Stimulated activated CD4-positive, alpha-beta T cell treated with anti-CD3 and anti-CD28 coated beads, Interleukin-15, amount 100 ng/mL, for 48 hours (primary cell): ENCODE measurements around the gene POLG.

Source experiments
- DNase-seq, 2 donors: peaks; one replicate each; pipeline ENCODE4 v3.0.0-alpha.2; 2020; ENCODE audit warnings: low read depth in 2 of 2

Gene POLG

GRCh38 chr15:89356634-89357298, 22.1 kb upstream of the POLG start:
- no peak for DNase-seq

- no peak for DNase-seq
Measured at GRCh38 chr15:89353991-89354390, 19.4 kb upstream of the POLG start.

DNA sequence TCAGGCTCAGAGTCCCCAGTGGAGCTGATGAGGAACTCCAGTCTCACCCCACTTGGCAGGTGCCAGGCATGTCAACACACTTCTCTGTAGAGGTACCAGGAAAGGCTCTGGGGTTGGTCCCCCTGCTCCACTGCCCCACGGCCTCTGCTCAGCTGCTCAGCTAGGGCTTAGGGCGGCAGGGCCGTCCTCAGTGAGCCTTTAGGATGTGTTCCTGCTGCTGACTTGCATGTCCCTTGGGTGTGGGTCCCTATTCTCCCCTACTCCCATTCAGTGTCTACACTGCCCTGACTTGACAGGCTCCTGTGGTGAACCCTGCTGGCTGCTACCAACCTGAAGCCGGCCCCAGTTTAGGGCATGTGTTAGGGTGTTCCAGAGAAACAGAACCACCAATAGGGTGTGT, 17.9 kb upstream of the POLG start:
- no peak for DNase-seq

- DNase-seq = no peak
Measured at GRCh38 chr15:89349206-89349558, 14.6 kb upstream of the POLG start.

- DNase-seq = no peak
Measured at GRCh38 chr15:89346516-89347231, 12.1 kb upstream of the POLG start.

DNA sequence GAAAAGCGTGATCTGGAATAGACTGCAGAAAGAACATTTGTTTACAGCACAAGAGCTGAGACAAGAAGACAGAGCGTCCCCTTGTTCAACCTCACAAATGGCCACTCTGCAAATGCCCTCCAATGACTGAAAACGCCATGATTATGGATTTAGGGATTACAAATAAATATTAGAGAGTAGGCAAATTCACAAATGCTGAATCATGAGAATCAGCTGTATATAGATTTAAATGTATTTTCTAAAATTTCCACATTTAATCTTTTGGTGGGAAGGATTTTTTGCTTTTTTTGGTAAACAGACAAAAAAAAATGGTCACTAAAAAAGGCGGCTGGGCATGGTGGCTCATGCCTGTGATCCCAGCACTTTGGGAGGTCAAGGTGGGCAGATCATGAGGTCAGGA, 10.6 kb upstream of the POLG start:
- DNase-seq = no peak

- no peak for DNase-seq
Measured at GRCh38 chr15:89342840-89343239, 8.2 kb upstream of the POLG start.

DNA sequence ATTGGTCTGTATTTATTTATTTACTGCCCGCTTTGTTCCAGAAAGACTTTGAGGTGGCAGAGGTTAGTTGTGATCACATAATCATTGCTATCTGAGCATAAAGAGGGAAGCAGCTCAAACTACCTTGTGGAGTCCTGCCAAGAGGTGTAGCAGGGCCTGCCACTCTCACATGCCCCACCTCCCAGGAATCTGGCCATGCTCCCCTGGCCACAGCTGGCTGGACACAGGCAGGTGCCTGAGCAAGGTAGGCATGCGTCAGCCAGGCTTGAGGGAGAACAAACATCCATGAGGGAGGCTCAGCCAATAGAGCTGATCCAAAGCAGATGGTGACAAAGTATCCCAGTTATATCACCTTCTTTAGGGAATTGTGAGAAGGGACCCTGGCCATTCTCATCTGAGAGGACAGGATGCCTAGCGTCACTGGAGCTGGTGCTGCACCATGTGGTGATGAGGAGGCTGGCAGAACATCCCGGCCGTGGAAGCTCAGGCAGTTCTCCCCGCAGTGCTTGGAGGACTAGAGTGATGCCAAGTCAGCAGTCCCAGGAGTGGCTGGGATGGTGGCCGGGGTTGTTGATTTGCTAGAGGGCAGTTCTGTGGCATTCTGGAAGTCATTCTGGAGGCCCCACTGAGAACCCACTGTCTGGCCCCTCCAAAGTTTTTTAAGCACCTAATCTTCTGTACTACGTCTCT, 6.8 kb upstream of the POLG start:
- no peak for DNase-seq

DNA sequence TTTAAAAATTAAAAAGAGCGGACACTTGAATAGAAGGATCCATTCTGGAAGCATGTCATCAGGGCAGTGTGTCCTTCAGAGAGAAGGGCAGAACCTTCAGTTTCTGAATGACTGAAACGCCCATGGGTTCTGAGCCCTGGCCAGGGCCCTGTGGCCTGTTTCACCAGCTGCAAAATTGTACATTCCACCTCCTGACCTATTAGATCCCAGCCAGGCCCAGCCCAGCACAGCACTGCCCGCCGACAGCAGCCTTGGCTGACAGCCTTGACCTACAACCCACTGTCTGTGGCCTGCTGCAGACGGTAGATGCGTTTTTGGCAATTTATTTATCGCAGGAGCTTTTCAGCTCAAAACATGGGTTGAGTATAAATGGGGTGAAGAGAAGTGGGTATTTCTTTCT, 5.9 kb upstream of the POLG start:
- DNase-seq = no peak

- DNase-seq = no peak
Measured at GRCh38 chr15:89338036-89338435, 3.4 kb upstream of the POLG start.

DNA sequence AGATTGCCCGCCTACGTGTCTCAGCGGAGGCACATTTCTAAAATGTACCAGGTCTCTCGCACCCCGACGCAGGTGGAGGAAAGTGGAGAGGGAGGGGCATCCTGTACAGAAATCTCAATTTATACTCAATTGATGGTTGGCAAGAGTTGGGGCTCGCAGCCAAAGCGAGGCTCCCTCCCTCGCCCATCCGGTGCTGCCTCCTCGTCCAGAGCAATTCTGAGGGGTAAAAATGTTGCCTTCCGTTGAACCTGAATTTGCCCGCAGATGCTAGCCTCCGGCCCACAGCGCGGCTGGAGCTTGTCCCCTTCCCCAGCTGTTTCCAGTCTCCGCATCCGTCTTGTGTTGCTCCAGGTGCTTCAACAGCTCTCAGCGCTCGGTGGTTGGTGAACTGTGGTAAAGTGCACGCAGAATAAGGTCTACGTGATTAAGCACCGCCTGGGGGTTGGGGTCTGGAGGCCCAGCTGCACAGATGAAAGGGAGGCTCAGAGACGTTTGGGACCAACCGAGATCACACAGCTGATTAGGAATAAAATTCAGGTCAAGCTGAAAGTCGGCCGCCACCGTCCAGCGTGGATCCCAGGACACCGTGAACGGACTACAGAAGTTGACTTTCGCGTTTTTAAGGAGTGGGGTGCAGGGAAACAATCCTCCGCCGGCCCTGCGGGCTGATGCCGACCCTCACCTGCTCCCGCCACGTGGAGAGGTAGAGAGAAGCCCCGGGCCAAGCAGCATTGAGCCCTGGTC, 846 bp upstream of the POLG start:
- DNase-seq = no peak

DNA sequence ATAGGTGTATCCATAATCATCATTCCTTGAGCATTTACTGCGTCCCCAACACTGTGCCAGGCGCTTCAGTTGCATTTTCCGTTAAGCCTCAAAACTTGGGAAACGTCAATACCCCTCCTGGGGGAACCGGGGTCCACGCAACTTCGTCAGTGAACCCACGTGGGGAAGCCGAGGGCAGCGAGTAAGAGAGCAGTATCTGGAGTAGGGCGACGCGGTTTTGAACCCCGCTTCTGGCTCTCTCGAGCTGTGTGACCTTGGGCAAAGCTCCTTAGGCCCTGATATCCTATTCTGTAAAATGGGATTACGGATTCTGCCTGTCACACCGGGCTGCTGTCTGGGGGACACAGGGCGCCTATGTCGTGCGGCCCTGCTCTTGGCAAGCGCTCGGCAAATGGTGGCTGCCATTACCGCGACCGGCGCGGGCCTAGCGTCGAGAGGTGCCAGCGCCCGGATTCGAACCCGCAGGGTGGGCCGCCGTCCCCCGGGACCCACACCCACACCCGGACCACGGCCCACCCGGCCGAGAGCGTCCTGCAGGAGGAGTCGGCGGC, 590 bp downstream of the POLG start:
- no peak for DNase-seq

- DNase-seq = no peak
Measured at GRCh38 chr15:89333011-89333860, 1.4 kb downstream of the POLG start.

DNA sequence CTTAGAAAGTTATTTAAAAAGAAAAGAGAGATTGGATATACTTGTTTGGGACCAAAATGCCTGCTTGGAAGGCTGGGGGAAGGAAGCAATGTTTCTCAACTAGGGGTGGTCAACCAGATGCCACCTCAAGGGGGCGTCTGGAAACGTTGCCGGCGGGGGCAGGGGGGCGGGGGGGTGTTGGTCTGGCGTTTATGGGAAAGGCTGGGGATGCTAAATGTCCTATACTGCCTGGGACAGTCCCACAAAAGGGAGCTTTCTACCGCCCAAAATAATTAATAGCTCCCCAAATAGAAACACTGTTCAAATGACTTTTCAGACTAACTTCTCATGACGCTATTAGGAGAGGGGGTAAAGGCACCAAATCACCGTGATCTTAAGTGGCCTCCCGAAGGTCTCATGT, 2.2 kb downstream of the POLG start:
- DNase-seq = no peak

DNA sequence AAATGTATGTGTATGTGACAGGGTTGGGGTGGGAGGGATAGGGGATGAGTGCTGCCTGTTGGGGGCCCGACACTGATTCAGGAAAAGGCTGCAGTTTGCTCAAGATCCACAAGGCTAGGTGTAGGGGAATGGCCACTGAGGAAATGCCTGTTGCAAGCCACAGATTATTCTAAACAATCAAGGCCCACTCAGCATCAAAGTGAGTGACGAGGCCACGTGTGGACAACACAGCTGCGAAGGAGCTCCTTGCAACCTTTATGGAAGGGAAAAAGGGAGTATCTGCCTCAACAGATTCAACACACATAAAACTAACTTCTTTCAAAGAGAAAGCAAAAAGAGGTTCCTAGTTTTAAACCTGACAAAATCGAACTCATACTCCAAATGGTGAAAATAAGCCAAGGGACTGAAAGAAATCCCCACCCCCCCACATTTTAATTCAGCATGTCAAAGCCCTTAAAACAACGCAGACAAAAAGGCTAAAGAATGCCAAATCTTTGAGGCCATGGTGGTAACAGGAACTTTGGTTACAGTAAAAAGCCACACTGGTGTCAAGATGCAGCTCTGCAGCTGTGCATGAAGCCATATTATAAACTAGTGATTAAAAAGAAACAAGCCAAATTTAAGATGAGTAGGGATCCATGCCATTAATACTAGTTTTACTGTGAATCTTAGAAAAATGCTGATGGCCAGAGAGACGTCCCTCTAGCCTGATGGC, 3.6 kb downstream of the POLG start:
- no peak for DNase-seq

GRCh38 chr15:89330119-89330518, 4.5 kb downstream of the POLG start:
- no peak for DNase-seq

DNA sequence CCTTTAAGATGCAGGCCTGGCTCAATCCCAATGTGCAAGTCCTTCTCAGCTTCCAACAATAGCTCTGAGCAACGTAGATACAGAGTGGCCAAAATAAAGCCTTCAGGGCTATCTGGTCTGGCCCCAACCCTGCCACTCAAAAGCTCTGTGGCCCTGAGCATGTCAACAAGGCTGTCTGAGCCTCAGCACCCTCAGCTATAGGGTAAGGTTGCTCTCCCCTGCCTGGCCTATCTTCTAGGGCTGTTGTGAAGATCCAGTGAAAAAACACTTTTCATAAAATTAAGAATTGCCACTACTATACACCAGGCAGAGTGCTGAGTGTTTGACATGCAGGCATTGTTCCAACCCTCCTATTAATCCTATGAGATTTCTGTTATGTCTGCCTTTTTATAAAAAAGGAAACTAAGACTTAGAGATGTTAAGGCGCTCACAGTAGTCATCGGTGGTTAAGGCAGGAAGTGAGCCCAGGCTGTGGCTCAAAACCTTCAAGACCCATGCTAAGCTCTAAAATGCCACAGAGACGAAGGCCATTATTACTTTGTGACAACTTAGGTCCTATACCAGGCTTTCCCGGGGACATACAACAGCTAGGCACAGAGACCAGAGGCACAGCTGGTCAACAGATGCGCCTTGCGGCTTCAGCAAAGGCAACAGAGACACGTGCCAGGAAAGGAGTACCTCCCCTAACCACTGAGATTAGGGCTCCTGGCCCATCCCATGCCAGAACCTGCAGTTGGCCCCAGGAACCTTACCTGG, 5.1 kb downstream of the POLG start:
- no peak for DNase-seq

DNA sequence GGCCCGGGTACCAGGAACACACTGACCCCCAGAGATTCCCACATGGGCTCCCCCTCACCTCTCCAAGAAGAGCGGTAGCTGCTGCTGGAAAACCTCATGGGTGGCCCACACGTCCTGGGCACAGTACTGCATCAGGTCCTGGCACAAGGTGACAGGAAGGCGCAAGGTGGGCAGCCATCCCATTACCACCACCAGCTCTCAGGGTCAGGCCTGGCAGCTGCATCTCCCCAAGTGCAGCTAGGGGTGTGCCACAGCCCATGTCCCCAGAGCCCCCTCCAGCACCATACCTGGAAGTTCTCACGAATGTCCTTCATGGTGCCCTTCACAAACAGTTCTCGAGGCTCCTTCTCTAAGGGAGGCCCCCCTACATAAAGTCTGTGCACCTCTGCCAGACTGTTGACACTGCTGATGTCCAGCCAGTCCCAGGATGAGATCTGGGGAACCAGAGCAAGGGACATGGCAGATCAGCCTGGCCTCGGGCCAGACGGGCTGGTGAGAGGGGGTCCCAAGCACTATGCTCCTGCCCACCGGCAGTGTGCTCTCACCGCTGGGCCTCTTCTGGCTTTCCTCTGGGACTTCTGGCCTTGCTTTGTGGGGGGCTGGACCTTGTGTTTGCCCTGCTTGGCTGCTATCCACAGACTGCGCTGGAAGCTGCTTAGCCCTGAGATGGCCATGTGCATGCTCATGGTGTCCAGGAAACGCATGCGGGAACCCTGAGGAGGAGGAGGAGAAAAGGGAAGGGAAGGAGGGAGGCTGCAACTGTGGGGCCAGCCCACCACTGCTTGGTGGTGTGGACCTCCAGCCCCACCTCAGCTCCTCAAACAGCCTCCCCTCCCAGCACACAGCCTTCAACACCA, 6.0 kb downstream of the POLG start:
- DNase-seq = no peak

- no peak for DNase-seq
Measured at GRCh38 chr15:89327113-89327512, 7.5 kb downstream of the POLG start.
